ENCODE results near the gene RGS14.

GRCh38 chr5:177396807-177397206 is 39.1 kb downstream of the RGS14 start:
- TF ChIP-seq, protein P1, sequence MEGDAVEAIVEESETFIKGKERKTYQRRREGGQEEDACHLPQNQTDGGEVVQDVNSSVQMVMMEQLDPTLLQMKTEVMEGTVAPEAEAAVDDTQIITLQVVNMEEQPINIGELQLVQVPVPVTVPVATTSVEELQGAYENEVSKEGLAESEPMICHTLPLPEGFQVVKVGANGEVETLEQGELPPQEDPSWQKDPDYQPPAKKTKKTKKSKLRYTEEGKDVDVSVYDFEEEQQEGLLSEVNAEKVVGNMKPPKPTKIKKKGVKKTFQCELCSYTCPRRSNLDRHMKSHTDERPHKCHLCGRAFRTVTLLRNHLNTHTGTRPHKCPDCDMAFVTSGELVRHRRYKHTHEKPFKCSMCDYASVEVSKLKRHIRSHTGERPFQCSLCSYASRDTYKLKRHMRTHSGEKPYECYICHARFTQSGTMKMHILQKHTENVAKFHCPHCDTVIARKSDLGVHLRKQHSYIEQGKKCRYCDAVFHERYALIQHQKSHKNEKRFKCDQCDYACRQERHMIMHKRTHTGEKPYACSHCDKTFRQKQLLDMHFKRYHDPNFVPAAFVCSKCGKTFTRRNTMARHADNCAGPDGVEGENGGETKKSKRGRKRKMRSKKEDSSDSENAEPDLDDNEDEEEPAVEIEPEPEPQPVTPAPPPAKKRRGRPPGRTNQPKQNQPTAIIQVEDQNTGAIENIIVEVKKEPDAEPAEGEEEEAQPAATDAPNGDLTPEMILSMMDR (IDR thresholded peaks at IDR 0.05): no peak
- TF ChIP-seq EP300 (IDR thresholded peaks at IDR 0.05) (no peak), POLR2A (IDR thresholded peaks at IDR 0.05) (no peak)

All from tibial nerve (tissue), 4 donors.